Esophagus muscularis mucosa (tissue), 4 donors: ENCODE measurements around the gene FAM25G.
"Not testable (repeated sequence)": the region's sequence is repeated elsewhere in the genome, so short reads cannot be mapped to it uniquely, and the experiment has no call there.

Experiments used
- EP300 ChIP-seq: sonication (generic); formaldehyde crosslinking; IDR thresholded peaks from one replicate; pipeline ENCODE4 v1.6.1; 2017; ENCODE audit warnings: antibody characterized with exemption
- POLR2A ChIP-seq: fragments of 450-650 bp; IDR thresholded peaks from one replicate; pipeline ENCODE4 v1.6.1; 2017; ENCODE audit warnings: antibody characterized with exemption, moderate library complexity, mild to moderate bottlenecking, low read depth
- POLR2AphosphoS5 ChIP-seq, 2 donors: sonication (generic); formaldehyde crosslinking; IDR thresholded peaks; one replicate each; pipeline ENCODE4 v1.6.1; 2017; ENCODE audit warnings: antibody characterized with exemption in 2 of 2
- TF ChIP-seq, protein P1 (sequence below), 3 experiments: fragments of 200-600 bp in 2 of 3; fragments of 450-650 bp in 1 of 3; sonication (generic) in 2 of 3; IDR thresholded peaks; one replicate each; pipeline ENCODE4 v1.5.1; 2017 to 2019; ENCODE audit warnings: antibody characterized with exemption in 3 of 3, mild to moderate bottlenecking in 2 of 3, moderate library complexity in 1 of 3

DNA sequence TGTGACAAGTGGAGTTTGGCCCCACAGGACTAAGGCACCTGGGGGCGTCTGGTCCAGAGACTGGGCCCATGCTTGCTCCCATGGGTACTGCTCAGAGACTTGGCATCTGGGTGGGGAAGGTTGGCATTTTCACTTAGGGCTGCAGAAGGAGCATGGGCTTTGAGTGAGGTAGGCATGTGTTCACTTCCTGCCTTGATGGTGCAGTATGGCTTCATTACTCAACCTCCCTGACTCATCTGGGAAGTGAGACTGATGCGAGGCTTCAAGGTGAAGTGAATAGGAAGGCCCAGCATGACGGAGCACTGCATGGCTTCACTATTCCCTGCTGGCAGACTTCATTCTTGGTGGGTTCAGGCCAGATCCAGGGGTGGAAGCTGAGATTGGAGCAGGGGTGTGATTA, 18.9 kb downstream of the FAM25G start:
- TF ChIP-seq, protein P1, sequence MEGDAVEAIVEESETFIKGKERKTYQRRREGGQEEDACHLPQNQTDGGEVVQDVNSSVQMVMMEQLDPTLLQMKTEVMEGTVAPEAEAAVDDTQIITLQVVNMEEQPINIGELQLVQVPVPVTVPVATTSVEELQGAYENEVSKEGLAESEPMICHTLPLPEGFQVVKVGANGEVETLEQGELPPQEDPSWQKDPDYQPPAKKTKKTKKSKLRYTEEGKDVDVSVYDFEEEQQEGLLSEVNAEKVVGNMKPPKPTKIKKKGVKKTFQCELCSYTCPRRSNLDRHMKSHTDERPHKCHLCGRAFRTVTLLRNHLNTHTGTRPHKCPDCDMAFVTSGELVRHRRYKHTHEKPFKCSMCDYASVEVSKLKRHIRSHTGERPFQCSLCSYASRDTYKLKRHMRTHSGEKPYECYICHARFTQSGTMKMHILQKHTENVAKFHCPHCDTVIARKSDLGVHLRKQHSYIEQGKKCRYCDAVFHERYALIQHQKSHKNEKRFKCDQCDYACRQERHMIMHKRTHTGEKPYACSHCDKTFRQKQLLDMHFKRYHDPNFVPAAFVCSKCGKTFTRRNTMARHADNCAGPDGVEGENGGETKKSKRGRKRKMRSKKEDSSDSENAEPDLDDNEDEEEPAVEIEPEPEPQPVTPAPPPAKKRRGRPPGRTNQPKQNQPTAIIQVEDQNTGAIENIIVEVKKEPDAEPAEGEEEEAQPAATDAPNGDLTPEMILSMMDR (IDR thresholded peaks at IDR 0.05), result not testable (repeated sequence)
- TF ChIP-seq POLR2AphosphoS5 (IDR thresholded peaks at IDR 0.05); POLR2A; EP300: not testable (repeated sequence)
